CD14-positive monocyte (primary cell): ENCODE results near the gene GFPT2. TPM values are rescaled to one million over a fixed set of nuclear protein-coding genes. Genes with fewer than 3 reads are reported as not detected.

Source experiments
- DNase-seq, 3 donors: peaks; one replicate each; pipeline ENCODE4 v3.0.0-alpha.2; 2011 to 2022
- H2AFZ ChIP-seq: 2 replicates; pipeline ENCODE4 v1.6.0; 2012; ENCODE audit warnings: mild to moderate bottlenecking, low read depth, low read length, inconsistent platforms; ENCODE audit not compliant: insufficient read depth, poor library complexity, severe bottlenecking
- H3K27ac ChIP-seq, 2 donors: 1 replicate in 1 of 2; 2 replicates in 1 of 2; pipeline ENCODE4 v1.5.1; 2012 to 2013; ENCODE audit warnings: low read length in 2 of 2, control low read depth in 1 of 2, inconsistent platforms in 1 of 2, low read depth in 1 of 2, mild to moderate bottlenecking in 1 of 2
- H3K27me3 ChIP-seq, 2 donors: one replicate each; pipeline versions ENCODE4 v1.6.0 to v1.6.1; 2011 to 2013; ENCODE audit warnings: low read length in 2 of 2; ENCODE audit not compliant: control insufficient read depth in 2 of 2, insufficient read depth in 2 of 2
- H3K36me3 ChIP-seq, 2 donors: replicated peaks in 1 of 2; 1 replicate in 1 of 2; 2 replicates in 1 of 2; pipeline versions ENCODE4 v1.5.1 to v1.6.1; 2012 to 2013; ENCODE audit warnings: low read length in 2 of 2, control low read depth in 1 of 2, inconsistent platforms in 1 of 2, mild to moderate bottlenecking in 1 of 2; ENCODE audit not compliant: insufficient read depth in 2 of 2, control insufficient read depth in 1 of 2
- H3K4me1 ChIP-seq, 2 donors: 1 replicate in 1 of 2; 2 replicates in 1 of 2; pipeline versions ENCODE4 v1.5.1 to v1.6.1; 2012 to 2013; ENCODE audit warnings: low read length in 2 of 2, control low read depth in 1 of 2, inconsistent platforms in 1 of 2, mild to moderate bottlenecking in 1 of 2, moderate library complexity in 1 of 2; ENCODE audit not compliant: insufficient read depth in 2 of 2, control insufficient read depth in 1 of 2
- H3K4me2 ChIP-seq: replicated peaks from 2 replicates; pipeline ENCODE3; 2012; ENCODE audit warnings: low read length, moderate library complexity, mild to moderate bottlenecking; ENCODE audit not compliant: poor library complexity, severe bottlenecking; ENCODE audit errors: extremely low read depth
- H3K4me3 ChIP-seq, 3 experiments: fragments of 200-600 bp in 1 of 3; sonication (generic) in 1 of 3; replicated peaks in 1 of 3; 1 replicate in 2 of 3; 2 replicates in 1 of 3; pipeline ENCODE4 v1.5.1; 2011 to 2013; ENCODE audit warnings: low read length in 3 of 3, mild to moderate bottlenecking in 3 of 3, control low read depth in 2 of 3, low read depth in 2 of 3, inconsistent platforms in 1 of 3, moderate library complexity in 1 of 3
- H3K79me2 ChIP-seq: 2 replicates; pipeline ENCODE4 v1.6.0; 2012; ENCODE audit warnings: mild to moderate bottlenecking, control low read depth, inconsistent platforms, low read length, moderate library complexity; ENCODE audit not compliant: insufficient read depth
- H3K9ac ChIP-seq: 2 replicates; pipeline ENCODE4 v1.6.0; 2017; ENCODE audit warnings: low read length, mild to moderate bottlenecking; ENCODE audit not compliant: insufficient read depth, poor library complexity, severe bottlenecking
- H3K9me3 ChIP-seq, 2 donors: replicated peaks in 1 of 2; 1 replicate in 1 of 2; 2 replicates in 1 of 2; pipeline versions ENCODE4 v1.5.1 to v1.6.1; 2012 to 2013; ENCODE audit warnings: low read length in 2 of 2, control low read depth in 1 of 2; ENCODE audit not compliant: control insufficient read depth in 1 of 2, insufficient read depth in 1 of 2
- H4K20me1 ChIP-seq: 2 replicates; pipeline ENCODE4 v1.6.0; 2012; ENCODE audit warnings: mild to moderate bottlenecking, low read length, control low read depth, moderate library complexity; ENCODE audit not compliant: insufficient read depth
- H3K27ac Mint-ChIP-seq, 7 donors: one replicate each; pipeline ENCODE4 v1.8.0; 2020; ENCODE audit warnings: mild to moderate bottlenecking in 7 of 7, mixed read lengths in 7 of 7, moderate library complexity in 6 of 7, inconsistent platforms in 2 of 7
- H3K27me3 Mint-ChIP-seq, 3 donors: one replicate each; pipeline ENCODE4 v1.8.0; 2021 to 2022; ENCODE audit warnings: low read depth in 3 of 3, mild to moderate bottlenecking in 3 of 3, mixed read lengths in 3 of 3, moderate library complexity in 3 of 3, inconsistent platforms in 1 of 3
- H3K36me3 Mint-ChIP-seq, 2 donors: one replicate each; pipeline ENCODE4 v1.8.0; 2020; ENCODE audit warnings: mixed read lengths in 2 of 2, inconsistent platforms in 1 of 2, mild to moderate bottlenecking in 1 of 2
- H3K4me1 Mint-ChIP-seq: one replicate; pipeline ENCODE4 v1.8.0; 2020; ENCODE audit warnings: mild to moderate bottlenecking, mixed read lengths
- H3K4me3 Mint-ChIP-seq, 2 donors: one replicate each; pipeline ENCODE4 v1.8.0; 2020; ENCODE audit warnings: mild to moderate bottlenecking in 2 of 2, mixed read lengths in 2 of 2, moderate library complexity in 1 of 2
- H3K9me3 Mint-ChIP-seq, 7 donors: one replicate each; pipeline ENCODE4 v1.8.0; 2020 to 2022; ENCODE audit warnings: mixed read lengths in 7 of 7, mild to moderate bottlenecking in 6 of 7, moderate library complexity in 6 of 7, inconsistent platforms in 2 of 7
- CTCF ChIP-seq: fragments of 200-600 bp; IDR thresholded peaks from one replicate; pipeline ENCODE4 v1.8.0; 2022; ENCODE audit warnings: antibody characterized with exemption, mild to moderate bottlenecking
- WGBS: methylation state at CpG from one replicate; pipeline ENCODE4 v1.1.5; 2013; ENCODE audit warnings: missing lambda C conversion rate; ENCODE audit not compliant: insufficient coverage; 5-methylcytosine and 5-hydroxymethylcytosine counted together
- intact Hi-C, 2 donors: fragments of 100-400 bp; cut with micrococcal nuclease; formaldehyde crosslinking; loops; one replicate each; pipeline versions ENCODE4 v1.15.0 to v1.15.1; 2023
- polyA plus RNA-seq, 3 donors: library from polyadenylated mRNA; depleted of rRNA in 1 of 3; unstranded in 2 of 3; stranded (reverse) in 1 of 3; fragments of 300-500 nt in 2 of 3; fragments of >200 nt in 1 of 3; fragmentation: Illumina TruSeq in 2 of 3; gene quantifications; 1 replicate in 2 of 3; 2 replicates in 1 of 3; pipeline ENCODE4 v1.2.3, GENCODE V29; 2012 to 2021

GFPT2 gene
- polyA plus RNA-seq, 3 donors: not detected

GRCh38 chr5:180391276-180391675 is 38.1 kb upstream of the GFPT2 start:
- H3K4me3 Mint-ChIP-seq: no peak overlapping the region

GRCh38 chr5:180390441-180391190 is 37.5 kb upstream of the GFPT2 start:
- Histone ChIP-seq H3K4me2 (no peak overlapping the region), H2AFZ (no peak overlapping the region), H3K4me3 (no peak overlapping the region), H3K9ac (no peak overlapping the region), H3K79me2 (no peaks in the 10 kb centered on the region), H3K36me3 (no peaks in the 10 kb centered on the region), H3K27me3 (no peaks in the 10 kb centered on the region), H4K20me1 (no peaks in the 10 kb centered on the region), H3K9me3 (no peaks in the 10 kb centered on the region), H3K27ac (no peak overlapping the region), H3K4me1 (no peaks in the 10 kb centered on the region)
- WGBS: 76% methylated on average over 9 of the region's 15 CpGs
- Mint-ChIP-seq H3K36me3 (no peaks in the 10 kb centered on the region), H3K27me3 (peaks cover 3 to 9% (median 6%) of the 10 kb centered on the region in 3 donors), H3K4me3 (no peak overlapping the region), H3K9me3 (peaks cover 0 to 4% (median 2%) of the 10 kb centered on the region in 7 donors), H3K4me1 (no peaks in the 10 kb centered on the region), H3K27ac (no peak overlapping the region)
- DNase-seq: no peak
- intact Hi-C loops: no loop called here
- TF ChIP-seq CTCF: no peak

More at GRCh38 chr5:180391276-180391675, 38.1 kb upstream of the GFPT2 start:
- DNase-seq: no peak
- Mint-ChIP-seq H3K27ac (no peak overlapping the region), H3K4me1 (no peaks in the 10 kb centered on the region), H3K36me3 (no peaks in the 10 kb centered on the region), H3K27me3 (peaks cover 3 to 10% (median 7%) of the 10 kb centered on the region in 3 donors), H3K9me3 (peaks cover 0 to 3% (median 2%) of the 10 kb centered on the region in 7 donors)
- WGBS: 88% methylated on average over 7 of the region's 7 CpGs
- Histone ChIP-seq H3K9ac (no peak overlapping the region), H3K27ac (no peak overlapping the region), H3K27me3 (no peaks in the 10 kb centered on the region), H4K20me1 (no peaks in the 10 kb centered on the region), H3K4me1 (no peaks in the 10 kb centered on the region), H3K36me3 (no peaks in the 10 kb centered on the region), H2AFZ (no peak overlapping the region), H3K4me2 (no peak overlapping the region), H3K4me3 (no peak overlapping the region), H3K9me3 (no peaks in the 10 kb centered on the region), H3K79me2 (no peaks in the 10 kb centered on the region)
- intact Hi-C loops: no loop called here
- TF ChIP-seq CTCF: no peak
